CD14-positive monocyte (primary cell): ENCODE measurements around the gene TRPC6. TPM values are rescaled to one million over a fixed set of nuclear protein-coding genes. Genes with fewer than 3 reads are reported as not detected.

Experiments used
- DNase-seq, 3 donors: peaks; one replicate each; pipeline ENCODE4 v3.0.0-alpha.2; 2011 to 2022
- H2AFZ ChIP-seq: 2 replicates; pipeline ENCODE4 v1.6.0; 2012; ENCODE audit warnings: mild to moderate bottlenecking, low read depth, low read length, inconsistent platforms; ENCODE audit not compliant: insufficient read depth, poor library complexity, severe bottlenecking
- H3K27ac ChIP-seq, 2 donors: 1 replicate in 1 of 2; 2 replicates in 1 of 2; pipeline ENCODE4 v1.5.1; 2012 to 2013; ENCODE audit warnings: low read length in 2 of 2, control low read depth in 1 of 2, inconsistent platforms in 1 of 2, low read depth in 1 of 2, mild to moderate bottlenecking in 1 of 2
- H3K27me3 ChIP-seq, 2 donors: one replicate each; pipeline versions ENCODE4 v1.6.0 to v1.6.1; 2011 to 2013; ENCODE audit warnings: low read length in 2 of 2; ENCODE audit not compliant: control insufficient read depth in 2 of 2, insufficient read depth in 2 of 2
- H3K36me3 ChIP-seq, 2 donors: replicated peaks in 1 of 2; 1 replicate in 1 of 2; 2 replicates in 1 of 2; pipeline versions ENCODE4 v1.5.1 to v1.6.1; 2012 to 2013; ENCODE audit warnings: low read length in 2 of 2, control low read depth in 1 of 2, inconsistent platforms in 1 of 2, mild to moderate bottlenecking in 1 of 2; ENCODE audit not compliant: insufficient read depth in 2 of 2, control insufficient read depth in 1 of 2
- H3K4me1 ChIP-seq, 2 donors: 1 replicate in 1 of 2; 2 replicates in 1 of 2; pipeline versions ENCODE4 v1.5.1 to v1.6.1; 2012 to 2013; ENCODE audit warnings: low read length in 2 of 2, control low read depth in 1 of 2, inconsistent platforms in 1 of 2, mild to moderate bottlenecking in 1 of 2, moderate library complexity in 1 of 2; ENCODE audit not compliant: insufficient read depth in 2 of 2, control insufficient read depth in 1 of 2
- H3K4me2 ChIP-seq: replicated peaks from 2 replicates; pipeline ENCODE3; 2012; ENCODE audit warnings: low read length, moderate library complexity, mild to moderate bottlenecking; ENCODE audit not compliant: poor library complexity, severe bottlenecking; ENCODE audit errors: extremely low read depth
- H3K4me3 ChIP-seq, 3 experiments: fragments of 200-600 bp in 1 of 3; sonication (generic) in 1 of 3; replicated peaks in 1 of 3; 1 replicate in 2 of 3; 2 replicates in 1 of 3; pipeline ENCODE4 v1.5.1; 2011 to 2013; ENCODE audit warnings: low read length in 3 of 3, mild to moderate bottlenecking in 3 of 3, control low read depth in 2 of 3, low read depth in 2 of 3, inconsistent platforms in 1 of 3, moderate library complexity in 1 of 3
- H3K79me2 ChIP-seq: 2 replicates; pipeline ENCODE4 v1.6.0; 2012; ENCODE audit warnings: mild to moderate bottlenecking, control low read depth, inconsistent platforms, low read length, moderate library complexity; ENCODE audit not compliant: insufficient read depth
- H3K9ac ChIP-seq: 2 replicates; pipeline ENCODE4 v1.6.0; 2017; ENCODE audit warnings: low read length, mild to moderate bottlenecking; ENCODE audit not compliant: insufficient read depth, poor library complexity, severe bottlenecking
- H3K9me3 ChIP-seq, 2 donors: replicated peaks in 1 of 2; 1 replicate in 1 of 2; 2 replicates in 1 of 2; pipeline versions ENCODE4 v1.5.1 to v1.6.1; 2012 to 2013; ENCODE audit warnings: low read length in 2 of 2, control low read depth in 1 of 2; ENCODE audit not compliant: control insufficient read depth in 1 of 2, insufficient read depth in 1 of 2
- H4K20me1 ChIP-seq: 2 replicates; pipeline ENCODE4 v1.6.0; 2012; ENCODE audit warnings: mild to moderate bottlenecking, low read length, control low read depth, moderate library complexity; ENCODE audit not compliant: insufficient read depth
- H3K27ac Mint-ChIP-seq, 7 donors: one replicate each; pipeline ENCODE4 v1.8.0; 2020; ENCODE audit warnings: mild to moderate bottlenecking in 7 of 7, mixed read lengths in 7 of 7, moderate library complexity in 6 of 7, inconsistent platforms in 2 of 7
- H3K27me3 Mint-ChIP-seq, 3 donors: one replicate each; pipeline ENCODE4 v1.8.0; 2021 to 2022; ENCODE audit warnings: low read depth in 3 of 3, mild to moderate bottlenecking in 3 of 3, mixed read lengths in 3 of 3, moderate library complexity in 3 of 3, inconsistent platforms in 1 of 3
- H3K36me3 Mint-ChIP-seq, 2 donors: one replicate each; pipeline ENCODE4 v1.8.0; 2020; ENCODE audit warnings: mixed read lengths in 2 of 2, inconsistent platforms in 1 of 2, mild to moderate bottlenecking in 1 of 2
- H3K4me1 Mint-ChIP-seq: one replicate; pipeline ENCODE4 v1.8.0; 2020; ENCODE audit warnings: mild to moderate bottlenecking, mixed read lengths
- H3K4me3 Mint-ChIP-seq, 2 donors: one replicate each; pipeline ENCODE4 v1.8.0; 2020; ENCODE audit warnings: mild to moderate bottlenecking in 2 of 2, mixed read lengths in 2 of 2, moderate library complexity in 1 of 2
- H3K9me3 Mint-ChIP-seq, 7 donors: one replicate each; pipeline ENCODE4 v1.8.0; 2020 to 2022; ENCODE audit warnings: mixed read lengths in 7 of 7, mild to moderate bottlenecking in 6 of 7, moderate library complexity in 6 of 7, inconsistent platforms in 2 of 7
- CTCF ChIP-seq: fragments of 200-600 bp; IDR thresholded peaks from one replicate; pipeline ENCODE4 v1.8.0; 2022; ENCODE audit warnings: antibody characterized with exemption, mild to moderate bottlenecking
- WGBS: methylation state at CpG from one replicate; pipeline ENCODE4 v1.1.5; 2013; ENCODE audit warnings: missing lambda C conversion rate; ENCODE audit not compliant: insufficient coverage; 5-methylcytosine and 5-hydroxymethylcytosine counted together
- intact Hi-C, 2 donors: fragments of 100-400 bp; cut with micrococcal nuclease; formaldehyde crosslinking; loops; one replicate each; pipeline versions ENCODE4 v1.15.0 to v1.15.1; 2023
- polyA plus RNA-seq, 3 donors: library from polyadenylated mRNA; depleted of rRNA in 1 of 3; unstranded in 2 of 3; stranded (reverse) in 1 of 3; fragments of 300-500 nt in 2 of 3; fragments of >200 nt in 1 of 3; fragmentation: Illumina TruSeq in 2 of 3; gene quantifications; 1 replicate in 2 of 3; 2 replicates in 1 of 3; pipeline ENCODE4 v1.2.3, GENCODE V29; 2012 to 2021

The TRPC6 gene
- polyA plus RNA-seq, 3 donors = 0.01 TPM; not detected in 2

GRCh38 chr11:101563166-101563565 lies 20.6 kb downstream of the TRPC6 start:
- intact Hi-C loops = no loop called here
- no peak for DNase-seq
- Histone ChIP-seq H2AFZ (no peak overlapping the region), H3K9me3 (peaks cover 0 to 6% of the 10 kb centered on the region in 2 donors), H4K20me1 (no peaks in the 10 kb centered on the region), H3K36me3 (no peaks in the 10 kb centered on the region), H3K79me2 (no peaks in the 10 kb centered on the region), H3K4me1 (no peaks in the 10 kb centered on the region), H3K27me3 (no peaks in the 10 kb centered on the region), H3K4me3 (no peak overlapping the region), H3K4me2 (no peak overlapping the region), H3K9ac (no peak overlapping the region), H3K27ac (no peak overlapping the region)
- peaks cover 0 to 3% (median 2%) of the 10 kb centered on the region in 3 donors for H3K27me3 Mint-ChIP-seq
- H3K9me3 Mint-ChIP-seq = peaks cover 0 to 3% (median under 1%) of the 10 kb centered on the region in 7 donors
- no peaks in the 10 kb centered on the region for H3K36me3 Mint-ChIP-seq
- 91% methylated on average over 1 of the region's 2 CpGs for WGBS
- no peak overlapping the region for H3K4me3 Mint-ChIP-seq
- TF ChIP-seq CTCF = no peak
- peaks cover 3% of the 10 kb centered on the region for H3K4me1 Mint-ChIP-seq
- no peak overlapping the region for H3K27ac Mint-ChIP-seq

GRCh38 chr11:101555366-101555765 lies 28.4 kb downstream of the TRPC6 start:
- peaks cover 0 to 1% (median 0%) of the 10 kb centered on the region in 3 donors for H3K27me3 Mint-ChIP-seq
- no peaks in the 10 kb centered on the region for H4K20me1 ChIP-seq
- H3K9me3 Mint-ChIP-seq = peaks cover 0 to 3% (median 0%) of the 10 kb centered on the region in 7 donors
- WGBS = 80% methylated on average over 3 of the region's 4 CpGs
- no peak overlapping the region for H3K27ac Mint-ChIP-seq
- H3K4me2 ChIP-seq = no peak overlapping the region
- intact Hi-C loops = no loop called here
- peaks cover 5 to 30% of the 10 kb centered on the region in 2 donors for H3K4me1 ChIP-seq
- no peak for TF ChIP-seq CTCF
- no peak overlapping the region for H3K4me3 Mint-ChIP-seq
- no peak overlapping the region for H3K27ac ChIP-seq
- no peak for DNase-seq
- H3K4me3 ChIP-seq = no peak overlapping the region
- no peaks in the 10 kb centered on the region for H3K36me3 Mint-ChIP-seq
- H3K9me3 ChIP-seq = no peaks in the 10 kb centered on the region
- H3K4me1 Mint-ChIP-seq = peaks cover 16% of the 10 kb centered on the region
- no peak overlapping the region for H2AFZ ChIP-seq
- H3K79me2 ChIP-seq = no peaks in the 10 kb centered on the region
- no peak overlapping the region for H3K9ac ChIP-seq
- H3K36me3 ChIP-seq = no peaks in the 10 kb centered on the region
- no peaks in the 10 kb centered on the region for H3K27me3 ChIP-seq
